Activated B cell treated with CpG ODN at 0.5 μM for 24 hours (primary cell): Measurements from ENCODE around the gene AXIN1. TPM values are rescaled to one million over a fixed set of nuclear protein-coding genes. Genes with fewer than 3 reads are reported as not detected.
"Not testable (repeated sequence)": the region's sequence is repeated elsewhere in the genome, so short reads cannot be mapped to it uniquely, and the experiment has no call there.

Source experiments
- ATAC-seq: fragments of 200-7000 bp; cut with Tn5 transposase; one replicate; pipeline ENCODE4 v1.10.0; 2021; ENCODE audit warnings: low read depth, mild to moderate bottlenecking, moderate library complexity
- CTCF ChIA-PET: fragments of 350-600 bp; sonication (Branson Sonifier 250); formaldehyde crosslinking; loops from one replicate; lab custom pipeline; 2021; ENCODE audit warnings: antibody characterized with exemption; lab: Charles Lee
- POLR2A ChIA-PET: fragments of 350-600 bp; sonication (Branson Sonifier 250); formaldehyde crosslinking; loops from one replicate; lab custom pipeline; 2021; ENCODE audit warnings: antibody characterized with exemption; lab: Charles Lee
- DNase-seq: peaks from one replicate; pipeline ENCODE4 v3.0.0; 2022
- H3K27ac Mint-ChIP-seq: one replicate; pipeline ENCODE4 v1.8.0; 2020; ENCODE audit warnings: mixed read lengths
- H3K27me3 Mint-ChIP-seq: one replicate; pipeline ENCODE4 v1.8.0; 2021; ENCODE audit warnings: mixed read lengths
- H3K36me3 Mint-ChIP-seq: one replicate; pipeline ENCODE4 v1.8.0; 2021; ENCODE audit warnings: low read depth, mixed read lengths
- H3K4me1 Mint-ChIP-seq: one replicate; pipeline ENCODE4 v1.8.0; 2021; ENCODE audit warnings: mixed read lengths
- H3K4me3 Mint-ChIP-seq: one replicate; pipeline ENCODE4 v1.8.0; 2020; ENCODE audit warnings: mild to moderate bottlenecking, mixed read lengths
- H3K9me3 Mint-ChIP-seq: one replicate; pipeline ENCODE4 v1.8.0; 2020; ENCODE audit warnings: mixed read lengths
- CTCF ChIP-seq: fragments of 200-600 bp; IDR thresholded peaks from one replicate; pipeline ENCODE4 v1.8.0; 2022; ENCODE audit warnings: antibody characterized with exemption, mild to moderate bottlenecking
- intact Hi-C: fragments of 100-400 bp; cut with micrococcal nuclease; formaldehyde crosslinking; loops from one replicate; pipeline ENCODE4 v1.15.1; 2024
- total RNA-seq: library from RNA; stranded (reverse); gene quantifications from 2 replicates; pipeline ENCODE4 v1.2.3, GENCODE V29; 2022

The AXIN1 gene
- total RNA-seq, 1 donor from 2014 or later, result 30.6 TPM

- intact Hi-C loops, result no loop called here
- ChIA-PET CTCF (interaction anchor here (0.8 to 1.3 kb wide), 3 partner anchors 12 to 285 kb away, joined by 3 to 4 read pairs (median 3); no protein-coding TSS in a partner anchor), POLR2A (interaction anchor here (1.0 to 1.1 kb wide), 2 partner anchors 21 to 115 kb away, joined by 4 read pairs; no protein-coding TSS in a partner anchor)
- Mint-ChIP-seq H3K27ac (no peak overlapping the region), H3K27me3 (no peaks in the 10 kb centered on the region), H3K36me3 (peaks cover 30% of the 10 kb centered on the region), H3K4me3 (peak overlapping the region; percentile 24), H3K4me1 (peaks cover 46% of the 10 kb centered on the region), H3K9me3 (no peaks in the 10 kb centered on the region)
- DNase-seq (no peak), ATAC-seq (no peak)
- no peak for TF ChIP-seq CTCF
These were observed 2.3 kb downstream of the AXIN1 start for GRCh38 chr16:350203-350602.

GRCh38 chr16:349211-349610 is 3.3 kb downstream of the AXIN1 start:
- no peak for TF ChIP-seq CTCF
- ATAC-seq, result no peak
- peaks cover 39% of the 10 kb centered on the region for H3K36me3 Mint-ChIP-seq
- peaks cover 46% of the 10 kb centered on the region for H3K4me1 Mint-ChIP-seq
- H3K27ac Mint-ChIP-seq, result peak overlapping the region; percentile 43
- intact Hi-C loops, result no loop called here
- H3K4me3 Mint-ChIP-seq, result no peak overlapping the region
- POLR2A ChIA-PET, result interaction anchor here (0.6 to 1.6 kb wide), 4 partner anchors 52 to 183 kb away, joined by 3 to 10 read pairs (median 4); partner anchors contain the start of gene DECR2
- no peaks in the 10 kb centered on the region for H3K9me3 Mint-ChIP-seq
- no peaks in the 10 kb centered on the region for H3K27me3 Mint-ChIP-seq
- CTCF ChIA-PET, result interaction anchor here (1.1 to 1.3 kb wide), 2 partner anchors 13 to 242 kb away, joined by 3 to 4 read pairs; no protein-coding TSS in a partner anchor
- no peak for DNase-seq

GRCh38 chr16:348495-348894 is 4.0 kb downstream of the AXIN1 start:
- ATAC-seq, H3K9me3 Mint-ChIP-seq, DNase-seq, H3K4me3 Mint-ChIP-seq, H3K27me3 Mint-ChIP-seq, intact Hi-C loops, H3K27ac Mint-ChIP-seq: not testable (repeated sequence)
- CTCF ChIA-PET, result interaction anchor here (1.1 kb wide), 1 partner anchor 241 kb away, joined by 3 read pairs; no protein-coding TSS in a partner anchor
- Mint-ChIP-seq H3K36me3 (peaks cover 42% of the 10 kb centered on the region), H3K4me1 (peaks cover 46% of the 10 kb centered on the region)
- POLR2A ChIA-PET, result interaction anchor here (0.6 to 1.6 kb wide), 2 partner anchors 53 to 115 kb away, joined by 3 to 9 read pairs; partner anchors contain the start of gene DECR2

- Mint-ChIP-seq H3K27ac (no peak overlapping the region), H3K9me3 (no peaks in the 10 kb centered on the region), H3K4me3 (no peak overlapping the region), H3K27me3 (no peaks in the 10 kb centered on the region), H3K36me3 (peaks cover 50% of the 10 kb centered on the region), H3K4me1 (peaks cover 50% of the 10 kb centered on the region)
- CTCF ChIA-PET, result no interaction called here
- intact Hi-C loops, result no loop called here
- ATAC-seq (no peak), DNase-seq (no peak)
- POLR2A ChIA-PET, result no interaction called here
- no peak for TF ChIP-seq CTCF
These were observed 5.3 kb downstream of the AXIN1 start for GRCh38 chr16:347203-347602.

- ChIA-PET POLR2A (no interaction called here), CTCF (no interaction called here)
- no peak for TF ChIP-seq CTCF
- no peak overlapping the region for H3K27ac Mint-ChIP-seq
- intact Hi-C loops, result no loop called here
- no peaks in the 10 kb centered on the region for H3K9me3 Mint-ChIP-seq
- no peak overlapping the region for H3K4me3 Mint-ChIP-seq
- peaks cover 54% of the 10 kb centered on the region for H3K36me3 Mint-ChIP-seq
- H3K27me3 Mint-ChIP-seq, result no peaks in the 10 kb centered on the region
- DNase-seq (no peak), ATAC-seq (no peak)
- H3K4me1 Mint-ChIP-seq, result peaks cover 54% of the 10 kb centered on the region
These were observed 5.9 kb downstream of the AXIN1 start for GRCh38 chr16:346587-346986.
